Measurements from ENCODE around the gene ITPR1.

ITPR1 gene

DNA sequence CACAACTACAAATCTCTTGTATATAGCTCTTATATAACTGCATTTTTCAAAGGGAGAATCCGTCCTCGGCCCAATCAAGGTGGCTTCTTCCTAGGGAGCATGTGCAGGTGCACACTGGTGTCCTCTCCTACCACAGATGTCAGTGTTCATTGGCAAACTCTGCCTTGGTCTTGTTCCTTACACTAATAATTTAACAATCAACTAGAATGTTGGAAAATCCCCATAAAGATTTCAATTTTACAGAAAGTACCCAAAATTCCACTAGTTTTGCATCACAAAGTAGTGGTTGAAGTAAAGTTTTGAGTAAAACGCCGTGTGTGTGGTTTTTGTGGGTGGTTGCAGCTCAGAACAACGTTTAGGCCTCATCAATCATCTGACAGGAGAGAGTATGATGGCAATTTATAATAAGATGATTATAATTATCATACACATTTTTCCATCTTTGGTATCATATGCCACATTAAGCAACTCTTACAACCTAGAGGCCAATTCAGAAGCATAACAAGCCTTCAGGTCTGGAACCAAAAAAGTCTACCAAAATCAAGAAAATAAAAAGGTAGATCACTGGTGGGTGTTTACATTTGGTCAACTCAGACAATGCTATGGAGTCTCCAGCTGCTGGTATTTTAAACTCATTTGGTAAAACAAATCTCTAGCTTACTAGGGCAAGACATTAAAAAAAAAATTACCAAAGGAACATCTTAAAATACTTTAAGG, 357.2 kb downstream of the ITPR1 start:
- Histone ChIP-seq H3K36me3 (ENCODE audit: insufficient read depth, low read length) (no peaks in the 10 kb centered on the region), H3K4me2 (ENCODE audit: low read length) (no peak overlapping the region), H3K9ac (ENCODE audit: low read length) (no peak overlapping the region), H3F3A (ENCODE audit: insufficient read depth, low read length) (no peaks in the 10 kb centered on the region), H3K79me2 (ENCODE audit: insufficient read depth, low read length) (no peaks in the 10 kb centered on the region), H3K4me1 (ENCODE audit: insufficient read depth, low read length, severe bottlenecking) (no peaks in the 10 kb centered on the region), H3K4me3 (ENCODE audit: low read depth, low read length, poor library complexity, severe bottlenecking) (no peak overlapping the region), H4K20me1 (ENCODE audit: insufficient read depth, low read length) (no peaks in the 10 kb centered on the region), H3K9me2 (ENCODE audit: low read depth, low read length) (no peaks in the 10 kb centered on the region), H3K27ac (ENCODE audit: low read depth, low read length, poor library complexity, severe bottlenecking) (no peak overlapping the region), H2AFZ (ENCODE audit: low read length) (no peak overlapping the region), H3K27me3 (ENCODE audit: insufficient read depth, low read length) (no peaks in the 10 kb centered on the region), H3K9me3 (ENCODE audit: low read length) (no peaks in the 10 kb centered on the region)
- TF ChIP-seq EZH2 (IDR thresholded peaks at IDR 0.05; ENCODE audit: borderline replicate concordance, low read length) (no peak), CTCF (IDR thresholded peaks at IDR 0.05; ENCODE audit: low read length) (no peak)

DNA sequence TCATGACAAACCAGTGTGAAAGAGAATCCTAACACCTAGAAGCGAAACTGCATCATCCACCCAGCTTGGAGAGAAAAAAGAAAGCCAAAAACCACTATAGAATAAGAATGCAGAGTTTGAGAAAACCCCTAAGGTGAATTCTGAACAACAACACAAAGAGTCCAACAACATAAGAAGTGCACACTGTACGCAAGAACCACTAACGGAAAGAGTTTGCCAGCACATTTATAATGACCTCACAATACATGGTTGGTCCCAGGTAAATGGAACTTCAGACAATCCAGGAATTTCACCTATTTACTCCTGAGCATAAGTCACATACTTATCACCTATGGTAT, 357.7 kb downstream of the ITPR1 start:
- Histone ChIP-seq H4K20me1 (ENCODE audit: insufficient read depth, low read length) (no peaks in the 10 kb centered on the region), H2AFZ (ENCODE audit: low read length) (no peak overlapping the region), H3K79me2 (ENCODE audit: insufficient read depth, low read length) (no peaks in the 10 kb centered on the region), H3K9ac (ENCODE audit: low read length) (no peak overlapping the region), H3K4me3 (ENCODE audit: low read depth, low read length, poor library complexity, severe bottlenecking) (no peak overlapping the region), H3F3A (ENCODE audit: insufficient read depth, low read length) (no peaks in the 10 kb centered on the region), H3K4me1 (ENCODE audit: insufficient read depth, low read length, severe bottlenecking) (no peaks in the 10 kb centered on the region), H3K9me3 (ENCODE audit: low read length) (no peaks in the 10 kb centered on the region), H3K4me2 (ENCODE audit: low read length) (no peak overlapping the region), H3K27ac (ENCODE audit: low read depth, low read length, poor library complexity, severe bottlenecking) (no peak overlapping the region), H3K9me2 (ENCODE audit: low read depth, low read length) (no peaks in the 10 kb centered on the region), H3K36me3 (ENCODE audit: insufficient read depth, low read length) (no peaks in the 10 kb centered on the region), H3K27me3 (ENCODE audit: insufficient read depth, low read length) (no peaks in the 10 kb centered on the region)
- TF ChIP-seq EZH2 (IDR thresholded peaks at IDR 0.05; ENCODE audit: borderline replicate concordance, low read length) (no peak), CTCF (IDR thresholded peaks at IDR 0.05; ENCODE audit: low read length) (no peak)

DNA sequence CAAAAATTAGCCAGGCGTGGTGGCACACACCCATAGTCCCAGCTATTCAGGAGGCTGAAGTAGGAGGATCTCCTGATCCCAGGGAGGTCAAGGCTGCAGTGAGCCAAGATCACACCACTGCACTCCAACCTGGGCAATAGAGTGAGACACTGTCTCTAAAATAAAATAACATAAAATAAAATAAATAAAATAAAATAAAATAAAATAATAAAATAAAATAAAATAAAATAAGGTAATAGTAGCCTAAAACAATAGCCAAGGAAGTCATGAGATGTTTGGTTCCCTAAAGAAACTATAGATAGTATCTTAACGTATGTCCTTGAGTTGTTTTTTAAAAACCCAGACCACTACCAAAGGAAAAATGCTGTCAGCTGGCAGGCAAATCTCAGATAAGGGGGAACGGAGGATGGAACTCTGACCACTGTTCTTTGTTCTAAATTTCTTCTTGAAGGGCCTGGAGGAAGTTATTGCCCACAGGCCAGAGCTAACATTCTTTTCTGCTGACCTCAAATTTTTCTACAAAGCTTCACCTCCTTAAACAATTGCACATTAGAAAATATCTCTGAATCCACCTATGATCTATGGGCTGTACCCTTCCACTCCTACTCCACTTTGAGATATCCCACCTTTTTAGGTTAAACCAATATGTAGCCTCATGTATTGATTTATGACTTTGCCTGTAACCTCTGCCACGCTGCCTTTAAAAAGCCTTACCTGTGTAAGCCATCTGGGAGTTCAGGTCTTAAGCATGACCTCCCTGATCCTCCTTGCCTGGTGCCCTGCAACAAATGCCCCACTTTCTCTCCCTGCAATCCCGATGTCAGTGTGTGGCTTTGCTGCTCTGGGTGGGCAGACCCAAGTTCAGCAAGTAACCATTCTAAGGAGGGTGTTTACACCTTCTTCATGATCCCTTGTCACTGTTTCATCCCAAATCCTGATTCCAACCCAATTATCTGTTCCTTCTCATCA, 359.9 kb downstream of the ITPR1 start:
- no peaks in the 10 kb centered on the region for H3K9me3 ChIP-seq (ENCODE audit: low read length)

More for the DNA sequence above, 359.9 kb downstream of the ITPR1 start:
- H3K4me2 ChIP-seq (ENCODE audit: low read length), result no peak overlapping the region
- no peaks in the 10 kb centered on the region for H4K20me1 ChIP-seq (ENCODE audit: insufficient read depth, low read length)
- H3K4me3 ChIP-seq (ENCODE audit: low read depth, low read length, poor library complexity, severe bottlenecking), result no peak overlapping the region
- H3K27ac ChIP-seq (ENCODE audit: low read depth, low read length, poor library complexity, severe bottlenecking), result no peak overlapping the region
- no peaks in the 10 kb centered on the region for H3K27me3 ChIP-seq (ENCODE audit: insufficient read depth, low read length)
- no peaks in the 10 kb centered on the region for H3K36me3 ChIP-seq (ENCODE audit: insufficient read depth, low read length)
- no peaks in the 10 kb centered on the region for H3F3A ChIP-seq (ENCODE audit: insufficient read depth, low read length)
- H3K79me2 ChIP-seq (ENCODE audit: insufficient read depth, low read length), result no peaks in the 10 kb centered on the region
- H3K9ac ChIP-seq (ENCODE audit: low read length), result no peak overlapping the region
- no peak overlapping the region for H2AFZ ChIP-seq (ENCODE audit: low read length)
- TF ChIP-seq EZH2 (IDR thresholded peaks at IDR 0.05; ENCODE audit: borderline replicate concordance, low read length) (no peak), CTCF (IDR thresholded peaks at IDR 0.05; ENCODE audit: low read length) (no peak)
- H3K9me2 ChIP-seq (ENCODE audit: low read depth, low read length), result no peaks in the 10 kb centered on the region
- H3K4me1 ChIP-seq (ENCODE audit: insufficient read depth, low read length, severe bottlenecking), result no peaks in the 10 kb centered on the region
